Measurements from ENCODE around the gene FAM185A. TPM values are rescaled to one million over a fixed set of nuclear protein-coding genes. Genes with fewer than 3 reads are reported as not detected.

The FAM185A gene
- total RNA-seq, 1 donor from 2014 or later: 17.7 TPM

Small RNA genes lying within 50 kb of the gene (small RNA-seq; reads per million reads assigned to genes)
- not detected for gene RNU6-1136P

Other genes starting within 250 kb of the FAM185A start
- gene RASA4B, start 231.2 kb upstream of the FAM185A start, total RNA-seq: 2.6 TPM
- gene UPK3BL2, start 205.3 kb upstream of the FAM185A start, total RNA-seq: 2.6 TPM
- not detected for gene SPDYE2, start 197.8 kb upstream of the FAM185A start, total RNA-seq
- gene POLR2J3, start 176.4 kb upstream of the FAM185A start, total RNA-seq: 20.4 TPM
- gene RASA4, start 132.2 kb upstream of the FAM185A start, total RNA-seq: 17.2 TPM
- 7.3 TPM for gene UPK3BL1, start 106.2 kb upstream of the FAM185A start, total RNA-seq
- gene SPDYE2B, start 98.7 kb upstream of the FAM185A start, total RNA-seq: not detected
- 2.1 TPM for gene POLR2J2, start 77.3 kb upstream of the FAM185A start, total RNA-seq
- gene LRRC17, start 164.0 kb downstream of the FAM185A start, total RNA-seq: 28.2 TPM